MV-4-11 (cell line): ENCODE measurements around the gene CFAP161.

Source experiments
- DNase-seq: peaks from one replicate; lab custom pipeline; 2025; lab: John Stamatoyannopoulos, UW

CFAP161 gene

GRCh38 chr15:81183439-81183775 lies 49.3 kb downstream of the CFAP161 start:
- peak; percentile 48 for DNase-seq

- peak; percentile 43 for DNase-seq
Measured at GRCh38 chr15:81184188-81184587, 50.1 kb downstream of the CFAP161 start.

GRCh38 chr15:81185631-81186295 lies 51.7 kb downstream of the CFAP161 start:
- no peak for DNase-seq

- DNase-seq = no peak
Measured at GRCh38 chr15:81188354-81188753, 54.3 kb downstream of the CFAP161 start.

- peak; percentile 3 for DNase-seq
Measured at GRCh38 chr15:81189583-81190283, 55.7 kb downstream of the CFAP161 start.

GRCh38 chr15:81190922-81191507 lies 56.9 kb downstream of the CFAP161 start:
- DNase-seq = no peak

GRCh38 chr15:81191701-81192100 lies 57.6 kb downstream of the CFAP161 start:
- no peak for DNase-seq

- DNase-seq = no peak
Measured at GRCh38 chr15:81194723-81195122, 60.7 kb downstream of the CFAP161 start.

- no peak for DNase-seq
Measured at GRCh38 chr15:81195339-81195864, 61.3 kb downstream of the CFAP161 start.

- no peak for DNase-seq
Measured at GRCh38 chr15:81196576-81197254, 62.6 kb downstream of the CFAP161 start, which contains the start of gene IL16. TSS of gene IL16 (plus strand) at chr15:81196879. CDS start at chr15:81225400, 28,521 bp downstream.

GRCh38 chr15:81197255-81197630 lies 63.2 kb downstream of the CFAP161 start:
- DNase-seq = no peak

- no peak for DNase-seq
Measured at GRCh38 chr15:81197688-81198281, 63.7 kb downstream of the CFAP161 start.
